Neural cell (in vitro differentiated cells): ENCODE data around the gene NPAS4. TPM values are rescaled to one million over a fixed set of nuclear protein-coding genes. Genes with fewer than 3 reads are reported as not detected.

Experiments
- H2AFZ ChIP-seq: fragments of 200-600, 300-800 bp; sonication (generic), shearing (Covaris generic); 2 replicates; pipeline ENCODE4 v1.6.0; 2014; ENCODE audit warnings: low read depth, mild to moderate bottlenecking, antibody characterized with exemption, low read length, moderate library complexity
- H3F3A ChIP-seq: fragments of 200-600 bp; shearing (Covaris generic); 2 replicates; pipeline ENCODE4 v1.6.1; 2016; ENCODE audit warnings: mild to moderate bottlenecking, moderate library complexity, mixed read lengths, antibody characterized with exemption, low read length; ENCODE audit not compliant: insufficient read depth, poor library complexity, severe bottlenecking
- H3K27ac ChIP-seq: fragments of 200-600, 300-800 bp; sonication (generic), shearing (Covaris generic); 2 replicates; pipeline ENCODE4 v1.5.1; 2014; ENCODE audit warnings: mild to moderate bottlenecking, low read length, moderate library complexity
- H3K27me3 ChIP-seq: fragments of 300-800, 200-600 bp; sonication (generic), shearing (Covaris generic); 2 replicates; pipeline ENCODE4 v1.6.0; 2014; ENCODE audit warnings: mild to moderate bottlenecking, low read depth, low read length, moderate library complexity; ENCODE audit not compliant: insufficient read depth
- H3K36me3 ChIP-seq: fragments of 300-800, 200-600 bp; sonication (generic), shearing (Covaris generic); 2 replicates; pipeline ENCODE4 v1.5.1; 2014; ENCODE audit warnings: mild to moderate bottlenecking, antibody characterized with exemption, low read length, moderate library complexity; ENCODE audit not compliant: insufficient read depth
- H3K4me2 ChIP-seq: fragments of 300-800, 200-600 bp; sonication (generic), shearing (Covaris generic); 2 replicates; pipeline ENCODE4 v1.6.0; 2014; ENCODE audit warnings: mild to moderate bottlenecking, low read length
- H3K4me3 ChIP-seq: fragments of 300-800, 200-600 bp; sonication (generic), shearing (Covaris generic); 2 replicates; pipeline ENCODE4 v1.5.1; 2014; ENCODE audit warnings: mild to moderate bottlenecking, low read length, moderate library complexity
- H3K79me2 ChIP-seq: fragments of 200-600 bp; shearing (Covaris generic); replicated peaks from 2 replicates; pipeline ENCODE4 v1.6.0; 2014; ENCODE audit warnings: mild to moderate bottlenecking, low read length, moderate library complexity; ENCODE audit not compliant: insufficient read depth
- H3K9ac ChIP-seq: fragments of 300-800, 200-600 bp; sonication (generic), shearing (Covaris generic); 2 replicates; pipeline ENCODE4 v1.6.1; 2016; ENCODE audit warnings: mild to moderate bottlenecking, low read length, mixed read lengths
- H3K9me2 ChIP-seq: fragments of 200-600 bp; shearing (Covaris generic); 2 replicates; pipeline ENCODE4 v1.6.1; 2016; ENCODE audit warnings: mild to moderate bottlenecking, low read length, mixed read lengths; ENCODE audit not compliant: insufficient read depth
- H3K9me3 ChIP-seq: fragments of 200-600, 300-800 bp; sonication (generic), shearing (Covaris generic); 2 replicates; pipeline ENCODE4 v1.6.1; 2016; ENCODE audit warnings: mild to moderate bottlenecking, mixed run types, low read length, moderate library complexity, mixed read lengths
- H4K20me1 ChIP-seq: fragments of 200-600 bp; shearing (Covaris generic); 2 replicates; pipeline ENCODE4 v1.6.1; 2016; ENCODE audit warnings: mild to moderate bottlenecking, mixed run types; ENCODE audit not compliant: insufficient read depth
- EP300 ChIP-seq: fragments of 450-650 bp; conservative IDR thresholded peaks from 2 replicates; pipeline ENCODE4 v1.6.1; 2014; ENCODE audit warnings: antibody characterized with exemption, mild to moderate bottlenecking, moderate library complexity; ENCODE audit not compliant: poor library complexity, severe bottlenecking
- EZH2 ChIP-seq: fragments of 200-600, 300-800 bp; shearing (Covaris generic), sonication (generic); IDR thresholded peaks from 2 replicates; pipeline ENCODE4 v1.6.1; 2014; ENCODE audit warnings: antibody characterized with exemption, low read length, borderline replicate concordance, mild to moderate bottlenecking; ENCODE audit not compliant: insufficient read depth, poor library complexity, severe bottlenecking
- MXI1 ChIP-seq: fragments of 450-650 bp; conservative IDR thresholded peaks from 2 replicates; pipeline ENCODE4 v1.6.1; 2014; ENCODE audit warnings: antibody characterized with exemption, mild to moderate bottlenecking; ENCODE audit not compliant: poor library complexity, severe bottlenecking
- POLR2AphosphoS5 ChIP-seq: IDR thresholded peaks from 2 replicates; pipeline ENCODE4 v1.6.1; 2012
- RAD21 ChIP-seq: fragments of 450-650 bp; conservative IDR thresholded peaks from 2 replicates; pipeline ENCODE4 v1.6.1; 2014; ENCODE audit warnings: antibody characterized with exemption, mild to moderate bottlenecking, moderate library complexity
- SMC3 ChIP-seq: fragments of 450-650 bp; conservative IDR thresholded peaks from 2 replicates; pipeline ENCODE4 v1.6.1; 2014; ENCODE audit warnings: antibody characterized with exemption, mild to moderate bottlenecking, moderate library complexity; ENCODE audit not compliant: poor library complexity
- TAF1 ChIP-seq: IDR thresholded peaks from 2 replicates; pipeline ENCODE4 v1.6.1; 2012; ENCODE audit warnings: low read depth
- polyA plus RNA-seq: library from polyadenylated mRNA; depleted of rRNA; stranded (reverse); fragments of >200 nt; gene quantifications from 2 replicates; pipeline ENCODE4 v1.2.3, GENCODE V29; 2014
- TF ChIP-seq, protein P1 (sequence below): fragments of 450-650 bp; IDR thresholded peaks from 2 replicates; pipeline ENCODE4 v1.5.1; 2014; ENCODE audit warnings: antibody characterized with exemption, mild to moderate bottlenecking, moderate library complexity; ENCODE audit not compliant: poor library complexity, severe bottlenecking
- TF ChIP-seq, protein P2 (sequence below): IDR thresholded peaks from 2 replicates; pipeline ENCODE4 v1.6.1; 2012; ENCODE audit warnings: borderline replicate concordance

NPAS4 gene
- polyA plus RNA-seq, 1 donor from 2014 or later: 6.7 TPM

DNA sequence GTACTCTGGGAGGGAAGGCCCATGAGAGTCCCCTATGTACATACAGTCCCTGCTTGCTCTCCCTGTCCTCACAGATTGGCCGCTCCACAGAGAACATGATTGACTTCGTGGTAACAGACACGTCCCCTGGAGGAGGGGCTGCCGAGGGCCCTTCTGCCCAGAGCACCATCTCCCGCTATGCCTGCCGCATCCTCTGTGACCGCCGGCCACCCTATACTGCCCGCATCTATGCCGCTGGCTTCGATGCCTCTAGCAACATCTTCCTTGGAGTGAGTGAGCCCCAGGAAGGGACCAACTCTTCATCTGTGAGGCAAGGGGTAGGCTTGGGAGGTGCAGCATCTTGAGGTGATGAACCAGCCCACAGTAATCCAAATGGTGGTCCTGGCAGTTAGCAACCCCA, 52.3 kb downstream of the NPAS4 start:
- no peak for TF ChIP-seq POLR2AphosphoS5
- TF ChIP-seq, protein P1, sequence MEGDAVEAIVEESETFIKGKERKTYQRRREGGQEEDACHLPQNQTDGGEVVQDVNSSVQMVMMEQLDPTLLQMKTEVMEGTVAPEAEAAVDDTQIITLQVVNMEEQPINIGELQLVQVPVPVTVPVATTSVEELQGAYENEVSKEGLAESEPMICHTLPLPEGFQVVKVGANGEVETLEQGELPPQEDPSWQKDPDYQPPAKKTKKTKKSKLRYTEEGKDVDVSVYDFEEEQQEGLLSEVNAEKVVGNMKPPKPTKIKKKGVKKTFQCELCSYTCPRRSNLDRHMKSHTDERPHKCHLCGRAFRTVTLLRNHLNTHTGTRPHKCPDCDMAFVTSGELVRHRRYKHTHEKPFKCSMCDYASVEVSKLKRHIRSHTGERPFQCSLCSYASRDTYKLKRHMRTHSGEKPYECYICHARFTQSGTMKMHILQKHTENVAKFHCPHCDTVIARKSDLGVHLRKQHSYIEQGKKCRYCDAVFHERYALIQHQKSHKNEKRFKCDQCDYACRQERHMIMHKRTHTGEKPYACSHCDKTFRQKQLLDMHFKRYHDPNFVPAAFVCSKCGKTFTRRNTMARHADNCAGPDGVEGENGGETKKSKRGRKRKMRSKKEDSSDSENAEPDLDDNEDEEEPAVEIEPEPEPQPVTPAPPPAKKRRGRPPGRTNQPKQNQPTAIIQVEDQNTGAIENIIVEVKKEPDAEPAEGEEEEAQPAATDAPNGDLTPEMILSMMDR: no peak
- no peaks in the 10 kb centered on the region for H3K27me3 ChIP-seq
- no peaks in the 10 kb centered on the region for H3K36me3 ChIP-seq
- no peaks in the 10 kb centered on the region for H3K9me2 ChIP-seq
- no peaks in the 10 kb centered on the region for H3F3A ChIP-seq
- H2AFZ ChIP-seq: no peak overlapping the region
- H3K4me3 ChIP-seq: no peak overlapping the region
- H3K27ac ChIP-seq: no peak overlapping the region
- no peak overlapping the region for H3K9ac ChIP-seq
- H4K20me1 ChIP-seq: no peaks in the 10 kb centered on the region
- no peaks in the 10 kb centered on the region for H3K9me3 ChIP-seq
- H3K4me2 ChIP-seq: no peak overlapping the region
- H3K79me2 ChIP-seq: no peaks in the 10 kb centered on the region

DNA sequence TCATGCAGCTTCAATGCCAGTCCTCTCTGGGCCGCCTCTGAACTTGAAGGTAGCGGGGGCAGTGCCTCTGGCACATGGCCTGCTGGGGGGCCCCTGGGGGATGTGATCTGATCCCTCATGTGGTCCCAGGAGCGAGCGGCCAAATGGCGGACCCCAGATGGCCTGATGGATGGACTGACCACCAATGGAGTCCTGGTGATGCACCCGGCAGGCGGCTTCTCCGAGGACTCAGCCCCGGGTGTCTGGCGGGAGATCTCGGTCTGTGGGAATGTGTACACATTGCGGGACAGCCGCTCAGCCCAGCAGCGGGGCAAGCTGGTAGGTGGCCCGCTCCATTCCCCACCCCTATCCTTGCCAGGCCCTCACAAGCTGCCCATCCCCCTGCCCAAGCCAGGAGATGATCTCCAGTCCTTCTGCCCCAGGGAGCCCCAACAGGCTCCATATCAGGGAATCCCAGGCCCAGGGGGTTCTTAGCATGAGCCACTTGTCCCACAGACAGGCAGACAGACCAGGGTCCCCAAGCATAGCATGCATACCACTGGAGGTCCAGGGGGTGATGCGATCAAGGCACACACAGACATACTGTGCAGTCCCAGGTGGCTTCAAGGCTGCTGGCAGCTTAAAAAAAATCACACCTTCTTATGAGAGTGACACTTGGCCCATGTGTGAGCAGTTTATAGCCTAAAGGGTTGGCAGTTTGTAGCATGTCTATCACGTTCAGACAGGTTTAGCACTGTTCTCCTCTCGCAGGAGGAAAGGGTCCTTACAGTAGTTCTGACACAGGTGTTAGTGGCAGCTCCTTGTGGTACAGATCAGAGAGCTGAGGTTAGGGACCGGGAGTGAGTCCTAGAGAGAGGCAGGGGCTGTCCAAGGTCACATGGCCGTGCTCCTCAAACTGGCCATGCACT, 53.0 kb downstream of the NPAS4 start:
- H3K79me2 ChIP-seq: peaks cover 1% of the 10 kb centered on the region
- H3K9me3 ChIP-seq: no peaks in the 10 kb centered on the region
- H3K4me3 ChIP-seq: no peak overlapping the region
- no peaks in the 10 kb centered on the region for H3K36me3 ChIP-seq
- no peak overlapping the region for H2AFZ ChIP-seq
- no peak overlapping the region for H3K27ac ChIP-seq
- H4K20me1 ChIP-seq: no peaks in the 10 kb centered on the region
- no peak overlapping the region for H3K9ac ChIP-seq
- no peak overlapping the region for H3K4me2 ChIP-seq
- TF ChIP-seq RAD21 (no peak), MXI1 (no peak), SMC3 (no peak), EZH2 (no peak), POLR2AphosphoS5 (no peak), TAF1 (no peak), EP300 (no peak)
- TF ChIP-seq, protein P2, sequence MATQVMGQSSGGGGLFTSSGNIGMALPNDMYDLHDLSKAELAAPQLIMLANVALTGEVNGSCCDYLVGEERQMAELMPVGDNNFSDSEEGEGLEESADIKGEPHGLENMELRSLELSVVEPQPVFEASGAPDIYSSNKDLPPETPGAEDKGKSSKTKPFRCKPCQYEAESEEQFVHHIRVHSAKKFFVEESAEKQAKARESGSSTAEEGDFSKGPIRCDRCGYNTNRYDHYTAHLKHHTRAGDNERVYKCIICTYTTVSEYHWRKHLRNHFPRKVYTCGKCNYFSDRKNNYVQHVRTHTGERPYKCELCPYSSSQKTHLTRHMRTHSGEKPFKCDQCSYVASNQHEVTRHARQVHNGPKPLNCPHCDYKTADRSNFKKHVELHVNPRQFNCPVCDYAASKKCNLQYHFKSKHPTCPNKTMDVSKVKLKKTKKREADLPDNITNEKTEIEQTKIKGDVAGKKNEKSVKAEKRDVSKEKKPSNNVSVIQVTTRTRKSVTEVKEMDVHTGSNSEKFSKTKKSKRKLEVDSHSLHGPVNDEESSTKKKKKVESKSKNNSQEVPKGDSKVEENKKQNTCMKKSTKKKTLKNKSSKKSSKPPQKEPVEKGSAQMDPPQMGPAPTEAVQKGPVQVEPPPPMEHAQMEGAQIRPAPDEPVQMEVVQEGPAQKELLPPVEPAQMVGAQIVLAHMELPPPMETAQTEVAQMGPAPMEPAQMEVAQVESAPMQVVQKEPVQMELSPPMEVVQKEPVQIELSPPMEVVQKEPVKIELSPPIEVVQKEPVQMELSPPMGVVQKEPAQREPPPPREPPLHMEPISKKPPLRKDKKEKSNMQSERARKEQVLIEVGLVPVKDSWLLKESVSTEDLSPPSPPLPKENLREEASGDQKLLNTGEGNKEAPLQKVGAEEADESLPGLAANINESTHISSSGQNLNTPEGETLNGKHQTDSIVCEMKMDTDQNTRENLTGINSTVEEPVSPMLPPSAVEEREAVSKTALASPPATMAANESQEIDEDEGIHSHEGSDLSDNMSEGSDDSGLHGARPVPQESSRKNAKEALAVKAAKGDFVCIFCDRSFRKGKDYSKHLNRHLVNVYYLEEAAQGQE: no peak
- TF ChIP-seq, protein P1: no peak
- no peaks in the 10 kb centered on the region for H3K27me3 ChIP-seq
- no peaks in the 10 kb centered on the region for H3K9me2 ChIP-seq
- H3F3A ChIP-seq: no peaks in the 10 kb centered on the region
